ENCODE measurements around the gene EPO.
"Not testable (repeated sequence)": the region's sequence is repeated elsewhere in the genome, so short reads cannot be mapped to it uniquely, and the experiment has no call there.

Gene EPO

GRCh38 chr7:100694098-100694745 is 26.0 kb upstream of the EPO start, which contains the start of gene GIGYF1:
Gene GIGYF1 (minus strand): TSS chr7:100694250. CDS start chr7:100688238, 6,012 bp downstream.
- peak within 1 kb of the TSS; percentile 66 to 94 (median 89) for H3K4me3 ChIP-seq
- peak within 1 kb of the TSS; percentile 71 to 98 (median 88) for H3K27ac ChIP-seq

- Histone ChIP-seq H3K4me3 (no peak overlapping the region), H3K27ac (no peak overlapping the region)
These were observed 24.1 kb upstream of the EPO start for GRCh38 chr7:100696123-100696521.

DNA sequence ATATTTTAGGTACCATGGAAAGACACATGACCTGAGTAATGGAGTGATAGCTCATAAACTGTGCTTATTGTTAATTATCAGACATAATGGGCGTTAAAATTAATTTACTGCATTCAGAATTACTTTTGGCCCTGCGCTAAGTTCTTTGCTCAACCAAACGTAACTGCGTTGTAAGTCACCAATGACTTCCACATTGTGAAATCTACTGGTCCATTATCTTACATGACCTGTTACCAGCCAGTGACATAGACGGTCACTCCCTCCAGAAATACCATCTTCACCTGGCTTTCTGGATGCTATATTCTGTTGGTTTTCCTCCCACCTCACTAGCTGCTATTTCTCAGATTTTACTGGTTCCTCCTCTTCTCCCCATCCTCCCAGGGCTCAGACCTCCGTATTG is 21.2 kb upstream of the EPO start:
- Histone ChIP-seq H3K27ac (no peak overlapping the region), H3K4me3 (no peak overlapping the region)

GRCh38 chr7:100701089-100701488 is 19.2 kb upstream of the EPO start:
- not testable (repeated sequence) for H3K4me3 ChIP-seq

DNA sequence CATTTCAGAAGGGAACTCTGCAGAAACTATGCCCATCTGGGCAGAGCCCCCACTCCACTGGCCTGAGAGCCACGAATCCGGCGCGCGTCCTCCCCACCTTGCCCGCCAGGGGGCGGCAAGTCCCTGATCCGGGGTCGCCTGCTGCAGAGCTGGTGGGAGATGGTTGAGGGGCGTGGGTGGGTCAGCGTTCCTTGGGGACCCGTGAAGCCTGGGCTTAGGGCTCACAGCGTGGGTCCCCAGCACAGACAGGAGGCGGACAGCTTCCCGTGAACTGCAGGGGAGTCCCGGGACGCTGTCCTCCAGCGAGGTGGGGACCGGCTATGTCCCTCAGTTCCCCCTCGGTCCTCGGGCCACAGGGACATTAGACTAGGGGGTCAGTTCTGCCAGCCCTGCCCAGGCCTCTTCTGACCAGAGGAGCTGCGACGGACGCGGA is 14.9 kb upstream of the EPO start:
- peak overlapping the region; percentile 24 to 98 (median 90) for H3K27ac ChIP-seq
- peak overlapping the region; percentile 60 to 92 (median 76) for H3K4me3 ChIP-seq

More at GRCh38 chr7:100701089-100701488, 19.2 kb upstream of the EPO start:
- H3K27ac ChIP-seq: not testable (repeated sequence)

DNA sequence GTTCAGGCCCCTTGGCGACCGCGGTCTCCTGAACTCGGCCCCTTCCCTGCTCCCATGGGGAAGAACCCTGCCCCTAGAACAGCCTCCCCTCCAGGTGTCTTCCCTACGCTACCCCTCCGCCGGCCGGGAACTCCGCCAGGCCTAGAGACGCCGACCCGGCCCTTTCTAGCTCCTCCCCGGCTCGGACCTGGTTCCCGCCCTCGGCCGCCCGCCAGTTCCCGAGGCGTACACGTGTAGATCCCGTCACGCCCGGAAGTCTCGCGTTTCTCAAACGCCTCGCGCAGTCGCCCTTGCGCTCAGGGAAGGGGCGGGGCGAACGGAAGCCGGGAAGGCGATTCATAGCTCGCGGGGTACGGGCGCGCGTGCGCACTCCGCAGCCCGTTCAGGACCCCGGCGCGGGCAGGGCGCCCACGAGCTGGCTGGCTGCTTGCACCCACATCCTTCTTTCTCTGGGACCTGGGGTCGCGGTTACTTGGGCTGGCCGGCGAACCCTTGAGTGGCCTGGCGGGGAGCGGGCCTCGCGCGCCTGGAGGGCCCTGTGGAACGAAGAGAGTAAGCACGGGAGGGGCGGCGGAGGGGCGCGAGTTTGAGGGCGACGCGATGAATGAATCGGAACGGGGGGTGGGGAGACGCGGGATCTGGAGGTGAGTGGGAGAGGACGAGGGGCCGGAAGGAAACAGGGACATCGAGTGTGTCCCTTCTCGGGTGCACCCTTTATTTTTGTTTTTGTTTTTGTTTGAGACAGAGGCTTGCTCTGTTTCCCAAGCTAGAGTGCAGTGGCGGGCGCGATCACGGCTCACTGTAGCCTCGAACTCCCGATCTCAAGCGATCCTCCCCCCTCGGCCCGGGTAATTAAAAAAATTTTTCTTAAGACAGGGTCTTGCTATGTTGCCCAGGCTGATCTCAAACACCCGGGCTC is 14.3 kb upstream of the EPO start, which contains the start of gene POP7:
Gene POP7, plus strand, starts transcription at position 369 of the 919 bp plus-strand sequence. CDS start 710 bp downstream, outside the sequence.
- peak within 1 kb of the TSS; percentile 60 to 92 (median 76) for H3K4me3 ChIP-seq
- H3K27ac ChIP-seq: peak within 1 kb of the TSS; percentile 24 to 98 (median 90)

DNA sequence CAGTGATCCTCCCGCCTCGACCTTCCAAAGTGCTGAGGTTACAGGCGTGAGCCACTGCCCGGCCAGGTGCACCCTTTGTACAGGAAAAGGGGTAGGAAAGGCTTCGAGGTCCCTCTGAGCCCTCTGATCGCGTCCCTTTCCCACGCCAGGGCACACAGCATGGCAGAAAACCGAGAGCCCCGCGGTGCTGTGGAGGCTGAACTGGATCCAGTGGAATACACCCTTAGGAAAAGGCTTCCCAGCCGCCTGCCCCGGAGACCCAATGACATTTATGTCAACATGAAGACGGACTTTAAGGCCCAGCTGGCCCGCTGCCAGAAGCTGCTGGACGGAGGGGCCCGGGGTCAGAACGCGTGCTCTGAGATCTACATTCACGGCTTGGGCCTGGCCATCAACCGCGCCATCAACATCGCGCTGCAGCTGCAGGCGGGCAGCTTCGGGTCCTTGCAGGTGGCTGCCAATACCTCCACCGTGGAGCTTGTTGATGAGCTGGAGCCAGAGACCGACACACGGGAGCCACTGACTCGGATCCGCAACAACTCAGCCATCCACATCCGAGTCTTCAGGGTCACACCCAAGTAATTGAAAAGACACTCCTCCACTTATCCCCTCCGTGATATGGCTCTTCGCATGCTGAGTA is 13.5 kb upstream of the EPO start:
- peak overlapping the region; percentile 24 to 98 (median 89) for H3K27ac ChIP-seq
- peak overlapping the region; percentile 60 to 92 (median 76) for H3K4me3 ChIP-seq

GRCh38 chr7:100708395-100708794 is 11.9 kb upstream of the EPO start:
- no peak overlapping the region for H3K4me3 ChIP-seq

DNA sequence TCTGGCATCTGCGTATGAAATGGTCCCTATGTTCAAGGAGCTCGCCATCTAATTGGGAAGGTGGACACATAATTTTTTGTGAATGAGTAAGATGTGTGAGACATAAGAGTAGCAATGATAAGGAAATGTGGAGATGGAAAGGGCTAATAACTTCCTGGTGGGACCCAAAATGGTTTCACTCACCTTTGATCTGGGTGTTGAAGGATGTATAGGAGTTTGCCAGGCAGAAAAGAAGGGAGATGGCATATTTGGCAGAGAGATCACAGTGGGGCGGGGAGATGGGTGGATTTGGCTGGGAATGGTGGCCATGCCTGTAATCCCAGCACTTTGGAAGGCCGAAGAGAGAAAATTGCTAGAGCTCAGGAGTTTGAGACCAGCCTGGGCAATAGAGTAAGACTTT is 9.8 kb upstream of the EPO start:
- Histone ChIP-seq H3K27ac (no peak overlapping the region), H3K4me3 (no peak overlapping the region)

More at GRCh38 chr7:100708395-100708794, 11.9 kb upstream of the EPO start:
- H3K27ac ChIP-seq: no peak overlapping the region

GRCh38 chr7:100711369-100711768 is 8.9 kb upstream of the EPO start:
- H3K27ac ChIP-seq: no peak overlapping the region
- H3K4me3 ChIP-seq: no peak overlapping the region

GRCh38 chr7:100714725-100715124 is 5.5 kb upstream of the EPO start:
- H3K27ac ChIP-seq: no peak overlapping the region
- H3K4me3 ChIP-seq: no peak overlapping the region

- not testable (repeated sequence) for H3K4me3 ChIP-seq, H3K27ac ChIP-seq
These were observed 3.2 kb upstream of the EPO start for GRCh38 chr7:100717073-100717472.

DNA sequence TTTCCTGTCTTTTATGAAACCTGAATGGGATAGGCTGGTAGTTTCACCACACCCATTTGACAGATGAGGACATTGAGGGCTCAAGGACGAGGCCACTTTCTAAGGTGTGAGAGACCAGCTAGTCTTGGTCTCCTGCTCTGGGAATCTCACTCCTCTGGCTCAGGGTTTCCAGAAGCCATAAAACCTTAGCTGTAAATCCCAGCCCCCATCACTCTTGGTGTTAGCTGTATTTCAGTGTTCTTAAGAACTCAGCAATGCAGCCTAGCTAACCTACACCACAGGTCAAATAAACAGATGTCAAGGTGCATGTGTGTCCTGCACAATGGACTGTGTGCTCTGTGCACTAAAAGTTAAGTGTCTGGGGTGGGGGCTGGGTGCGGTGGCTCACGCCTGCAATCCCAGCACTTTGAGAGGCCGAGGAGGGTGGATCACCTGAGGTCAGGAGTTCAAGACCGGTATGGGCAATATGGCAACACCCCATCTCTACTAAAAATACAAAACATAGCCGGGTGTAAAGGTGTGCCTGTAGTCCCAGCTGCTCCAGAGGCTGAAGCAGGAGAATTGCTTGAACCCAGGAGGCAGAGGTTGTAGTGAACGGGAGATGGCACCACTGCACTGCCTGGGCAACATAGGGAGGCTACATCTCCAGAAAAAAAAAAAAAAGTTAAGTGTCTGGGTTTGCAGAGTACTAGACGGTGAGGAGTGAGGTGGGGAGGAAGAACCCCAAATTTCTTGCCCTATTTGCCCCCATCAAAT is 567 bp upstream of the EPO start:
- Histone ChIP-seq H3K27ac (no peak overlapping the region), H3K4me3 (no peak overlapping the region)

DNA sequence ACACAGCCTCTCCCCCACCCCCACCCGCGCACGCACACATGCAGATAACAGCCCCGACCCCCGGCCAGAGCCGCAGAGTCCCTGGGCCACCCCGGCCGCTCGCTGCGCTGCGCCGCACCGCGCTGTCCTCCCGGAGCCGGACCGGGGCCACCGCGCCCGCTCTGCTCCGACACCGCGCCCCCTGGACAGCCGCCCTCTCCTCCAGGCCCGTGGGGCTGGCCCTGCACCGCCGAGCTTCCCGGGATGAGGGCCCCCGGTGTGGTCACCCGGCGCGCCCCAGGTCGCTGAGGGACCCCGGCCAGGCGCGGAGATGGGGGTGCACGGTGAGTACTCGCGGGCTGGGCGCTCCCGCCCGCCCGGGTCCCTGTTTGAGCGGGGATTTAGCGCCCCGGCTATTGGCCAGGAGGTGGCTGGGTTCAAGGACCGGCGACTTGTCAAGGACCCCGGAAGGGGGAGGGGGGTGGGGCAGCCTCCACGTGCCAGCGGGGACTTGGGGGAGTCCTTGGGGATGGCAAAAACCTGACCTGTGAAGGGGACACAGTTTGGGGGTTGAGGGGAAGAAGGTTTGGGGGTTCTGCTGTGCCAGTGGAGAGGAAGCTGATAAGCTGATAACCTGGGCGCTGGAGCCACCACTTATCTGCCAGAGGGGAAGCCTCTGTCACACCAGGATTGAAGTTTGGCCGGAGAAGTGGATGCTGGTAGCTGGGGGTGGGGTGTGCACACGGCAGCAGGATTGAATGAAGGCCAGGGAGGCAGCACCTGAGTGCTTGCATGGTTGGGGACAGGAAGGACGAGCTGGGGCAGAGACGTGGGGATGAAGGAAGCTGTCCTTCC is 620 bp downstream of the EPO start:
- peak overlapping the region in 3 of 7 experiments; percentile 1 to 30 (median 8) for H3K4me3 ChIP-seq

GRCh38 chr7:100721505-100721812 is 1.2 kb downstream of the EPO start:
- Histone ChIP-seq H3K27ac (no peak overlapping the region), H3K4me3 (no peak overlapping the region)

More for the DNA sequence above, 620 bp downstream of the EPO start:
- no peak overlapping the region for H3K27ac ChIP-seq

GRCh38 chr7:100722480-100723212 is 2.4 kb downstream of the EPO start:
- Histone ChIP-seq H3K4me3 (no peak overlapping the region), H3K27ac (no peak overlapping the region)

GRCh38 chr7:100723732-100724275 is 3.5 kb downstream of the EPO start:
- no peak overlapping the region for H3K27ac ChIP-seq
- H3K4me3 ChIP-seq: no peak overlapping the region

DNA sequence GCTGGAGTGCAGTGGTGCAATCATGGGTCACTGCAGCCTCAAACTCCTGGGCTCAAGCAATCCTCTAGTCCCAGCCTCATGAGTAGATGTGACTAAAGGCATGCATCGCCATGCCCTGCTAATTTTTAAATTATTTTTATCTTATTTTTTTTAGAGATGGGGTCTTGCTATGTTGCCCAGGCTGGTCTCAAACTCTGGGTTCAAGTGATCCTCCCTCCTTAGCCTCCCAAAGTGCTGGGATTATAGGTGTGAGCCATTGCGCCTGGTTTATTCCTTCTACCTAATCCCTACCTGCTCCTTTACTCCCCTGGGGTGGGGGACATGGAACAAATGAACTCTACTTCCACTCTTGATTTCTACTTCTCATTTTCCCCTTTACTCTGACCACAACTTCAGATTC is 4.1 kb downstream of the EPO start:
- not testable (repeated sequence) for H3K4me3 ChIP-seq, H3K27ac ChIP-seq
